HL-60 (cell line): ENCODE results near the gene PLPP3.

Experiments
- CTCF ChIP-seq: IDR thresholded peaks from one replicate; pipeline ENCODE4 v1.5.1; 2011; ENCODE audit warnings: low read length, control low read depth, inconsistent platforms; ENCODE audit not compliant: insufficient read depth
- POLR2AphosphoS5 ChIP-seq: IDR thresholded peaks from 2 replicates; pipeline ENCODE4 v1.6.1; 2012; ENCODE audit warnings: low read depth
- REST ChIP-seq: IDR thresholded peaks from 2 replicates; pipeline ENCODE4 v1.6.1; 2012; ENCODE audit warnings: low read depth; ENCODE audit not compliant: insufficient replicate concordance
- SPI1 ChIP-seq: IDR thresholded peaks from 2 replicates; pipeline ENCODE4 v1.6.1; 2012; ENCODE audit warnings: low read depth, mild to moderate bottlenecking, borderline replicate concordance

- TF ChIP-seq SPI1 (no peak), CTCF (no peak), REST (no peak), POLR2AphosphoS5 (no peak)
These were observed 39.8 kb downstream of the PLPP3 start for GRCh38 chr1:56539520-56539931.
